Mucosa of rectum (tissue), 2 donors: Measurements from ENCODE around the gene HIC2.
"Not testable (repeated sequence)": the region's sequence is repeated elsewhere in the genome, so short reads cannot be mapped to it uniquely, and the experiment has no call there.

ENCODE experiments used
- H3K27ac ChIP-seq, 2 donors: one replicate each; pipeline ENCODE4 v1.7.0; 2013; ENCODE audit warnings: inconsistent platforms in 2 of 2, low read depth in 2 of 2, low read length in 2 of 2
- H3K27me3 ChIP-seq, 2 donors: one replicate each; pipeline ENCODE4 v1.7.0; 2013; ENCODE audit warnings: low read length in 2 of 2; ENCODE audit not compliant: control insufficient read depth in 2 of 2, insufficient read depth in 2 of 2
- H3K36me3 ChIP-seq, 2 donors: one replicate each; pipeline ENCODE4 v1.7.0; 2013; ENCODE audit warnings: low read length in 2 of 2; ENCODE audit not compliant: control insufficient read depth in 2 of 2, insufficient read depth in 2 of 2
- H3K4me1 ChIP-seq, 2 donors: one replicate each; pipeline ENCODE4 v1.7.0; 2013; ENCODE audit warnings: low read length in 2 of 2, mild to moderate bottlenecking in 1 of 2; ENCODE audit not compliant: control insufficient read depth in 2 of 2, insufficient read depth in 2 of 2
- H3K4me3 ChIP-seq, 2 donors: one replicate each; pipeline ENCODE4 v1.7.0; 2013; ENCODE audit warnings: low read length in 2 of 2
- H3K9ac ChIP-seq, 2 donors: one replicate each; pipeline ENCODE4 v1.7.0; 2013; ENCODE audit warnings: low read length in 2 of 2, low read depth in 1 of 2, mild to moderate bottlenecking in 1 of 2
- H3K9me3 ChIP-seq, 2 donors: one replicate each; pipeline ENCODE4 v1.7.0; 2013; ENCODE audit warnings: low read length in 2 of 2; ENCODE audit not compliant: control insufficient read depth in 2 of 2
- donor health status: healthy.
- donor health status: Normal muscosa, but diverticular disease.

The HIC2 gene

DNA sequence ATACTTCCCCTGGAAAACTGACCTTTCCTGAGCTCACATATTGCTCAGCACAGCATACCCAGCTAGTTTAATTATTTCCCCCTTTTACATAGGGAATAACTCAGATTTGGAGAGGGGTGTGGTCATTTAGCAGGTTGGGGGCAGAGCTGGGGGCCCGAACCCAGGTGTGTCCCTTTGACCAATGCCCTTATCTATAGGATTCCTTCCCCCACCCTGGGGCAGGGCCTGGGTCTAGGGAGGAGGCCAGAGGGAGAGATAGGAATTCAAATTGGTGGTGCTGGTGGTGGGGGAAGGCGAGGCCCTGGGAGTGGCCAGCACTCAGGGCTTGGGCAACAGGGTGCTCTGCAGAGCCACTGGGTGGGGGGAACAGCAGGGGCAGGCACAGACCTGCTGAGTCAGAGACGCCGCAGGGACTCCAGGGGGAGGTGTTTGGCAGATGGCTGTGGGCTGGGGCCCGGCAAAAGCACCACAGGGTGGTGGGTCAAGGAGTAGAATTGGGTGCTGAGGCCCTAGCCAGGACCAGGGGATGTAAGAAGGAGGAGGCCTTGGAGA is 14.3 kb upstream of the HIC2 start:
- H3K4me1 ChIP-seq, H3K27ac ChIP-seq, H3K4me3 ChIP-seq: not testable (repeated sequence)

DNA sequence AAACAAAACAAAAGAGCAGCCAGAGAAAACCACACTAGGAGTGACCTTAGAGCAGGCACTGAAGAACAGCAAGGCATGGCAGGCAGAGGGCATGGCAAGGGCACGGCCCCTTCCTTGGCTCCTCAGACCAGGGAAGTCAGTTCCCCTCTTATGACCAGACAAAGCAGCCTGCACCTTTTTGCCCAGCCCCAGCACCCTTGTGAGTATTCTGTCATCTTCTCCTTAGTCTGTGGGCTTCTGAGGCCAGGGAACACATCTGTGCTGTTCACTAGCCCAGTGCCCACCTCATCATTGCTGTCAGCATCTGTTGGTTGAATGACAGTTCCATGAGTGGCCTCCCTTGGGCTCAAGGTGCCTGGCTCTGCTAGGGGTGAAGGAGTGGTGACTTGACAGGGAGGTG is 10.0 kb upstream of the HIC2 start:
- H3K27ac ChIP-seq, H3K9me3 ChIP-seq, H3K36me3 ChIP-seq, H3K27me3 ChIP-seq, H3K9ac ChIP-seq, H3K4me3 ChIP-seq, H3K4me1 ChIP-seq: not testable (repeated sequence)

More for the DNA sequence above, 14.3 kb upstream of the HIC2 start:
- H3K9ac ChIP-seq, H3K36me3 ChIP-seq, H3K27me3 ChIP-seq, H3K9me3 ChIP-seq: not testable (repeated sequence)

DNA sequence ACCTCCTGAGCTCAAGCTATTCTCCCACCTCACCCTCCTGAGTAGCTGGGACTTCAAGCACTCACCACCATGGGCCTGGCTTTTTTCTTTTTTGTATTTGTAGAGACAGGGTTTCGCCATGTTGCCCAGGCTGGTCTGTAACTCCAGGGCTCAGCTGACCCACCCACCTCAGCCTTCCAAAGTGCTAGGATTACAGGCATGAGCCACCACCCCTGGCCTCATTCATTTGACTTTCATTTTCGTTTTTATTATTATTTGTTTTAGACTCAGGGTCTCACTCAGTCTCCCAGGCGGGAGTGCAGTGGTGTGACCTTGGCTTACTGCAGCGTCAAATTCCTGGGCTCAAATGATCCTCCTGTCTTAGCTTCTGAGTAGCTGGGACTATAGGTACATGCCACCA is 9.4 kb upstream of the HIC2 start:
- H3K4me1 ChIP-seq, H3K9me3 ChIP-seq: not testable (repeated sequence)

GRCh38 chr22:21416375-21416774 is 796 bp upstream of the HIC2 start:
- H3K9me3 ChIP-seq, H3K27ac ChIP-seq, H3K36me3 ChIP-seq, H3K9ac ChIP-seq, H3K27me3 ChIP-seq, H3K4me3 ChIP-seq, H3K4me1 ChIP-seq: not testable (repeated sequence)

More for the DNA sequence above, 9.4 kb upstream of the HIC2 start:
- H3K9ac ChIP-seq, H3K36me3 ChIP-seq, H3K27ac ChIP-seq, H3K27me3 ChIP-seq, H3K4me3 ChIP-seq: not testable (repeated sequence)

DNA sequence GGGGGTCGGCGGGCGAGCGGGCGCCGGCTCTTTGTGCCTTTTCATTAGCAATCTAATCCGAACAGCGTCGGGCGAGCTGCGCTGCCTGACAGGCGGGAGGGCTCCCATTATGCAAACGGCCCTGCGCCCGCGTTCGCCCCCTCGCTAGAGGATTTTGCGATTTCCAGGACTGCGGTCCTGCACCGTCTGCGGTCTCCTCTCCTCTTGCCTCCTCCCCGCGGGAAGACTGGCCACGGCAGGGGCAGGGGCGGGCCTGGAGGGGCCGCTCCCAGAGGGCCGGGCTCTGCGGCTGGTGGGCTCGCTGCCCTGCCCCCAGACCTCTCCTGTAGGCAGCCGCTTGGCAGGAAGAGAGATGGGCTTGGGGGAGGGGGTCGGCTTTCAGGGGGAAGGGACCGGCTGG is 682 bp downstream of the HIC2 start:
- H3K9me3 ChIP-seq, H3K9ac ChIP-seq, H3K27ac ChIP-seq, H3K36me3 ChIP-seq, H3K27me3 ChIP-seq, H3K4me1 ChIP-seq: not testable (repeated sequence)
- H3K4me3 ChIP-seq: peak overlapping the region in 1 of 2 donors; percentile 43

DNA sequence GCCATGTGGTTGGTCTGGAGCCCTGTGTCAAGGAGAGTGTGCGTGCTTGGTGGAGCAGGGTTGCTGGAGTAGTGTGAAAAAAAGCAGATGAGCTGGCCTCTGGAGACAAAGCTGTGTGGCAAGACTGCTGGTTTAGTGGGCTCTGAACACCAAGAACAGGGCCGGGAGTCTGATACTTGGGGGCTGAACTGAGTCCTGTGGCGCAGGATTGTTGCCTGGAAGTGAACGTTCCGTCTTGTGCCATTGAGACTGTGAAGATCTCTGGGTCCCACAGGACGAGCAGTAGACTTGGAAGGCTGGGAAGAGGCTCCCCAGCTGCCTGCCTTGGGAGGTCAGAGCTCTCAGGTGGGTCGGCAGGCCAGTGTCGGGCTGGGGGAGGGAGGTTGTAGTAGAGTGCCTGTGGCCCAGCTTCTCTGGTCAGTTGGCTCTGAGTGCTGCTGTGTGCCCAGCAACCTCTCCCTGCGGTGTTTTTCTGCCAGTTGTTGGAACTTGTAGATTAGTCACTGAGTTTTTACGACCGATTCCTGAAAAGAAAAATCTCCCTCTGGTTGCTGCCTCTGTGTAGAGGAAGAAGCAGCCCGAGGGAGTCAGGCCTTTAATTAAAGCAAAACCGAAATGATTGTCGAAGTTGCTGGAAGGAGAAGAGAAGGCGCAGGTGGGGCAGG is 1.9 kb downstream of the HIC2 start:
- H3K27me3 ChIP-seq, H3K4me3 ChIP-seq, H3K27ac ChIP-seq, H3K36me3 ChIP-seq, H3K9ac ChIP-seq, H3K9me3 ChIP-seq, H3K4me1 ChIP-seq: not testable (repeated sequence)

GRCh38 chr22:21420180-21420763 is 3.1 kb downstream of the HIC2 start:
- H3K4me1 ChIP-seq, H3K36me3 ChIP-seq, H3K4me3 ChIP-seq, H3K9ac ChIP-seq, H3K27ac ChIP-seq, H3K9me3 ChIP-seq, H3K27me3 ChIP-seq: not testable (repeated sequence)

- H3K9me3 ChIP-seq, H3K36me3 ChIP-seq, H3K4me1 ChIP-seq, H3K27me3 ChIP-seq, H3K27ac ChIP-seq, H3K9ac ChIP-seq, H3K4me3 ChIP-seq: not testable (repeated sequence)
These were observed 7.0 kb downstream of the HIC2 start for GRCh38 chr22:21424084-21424709.

DNA sequence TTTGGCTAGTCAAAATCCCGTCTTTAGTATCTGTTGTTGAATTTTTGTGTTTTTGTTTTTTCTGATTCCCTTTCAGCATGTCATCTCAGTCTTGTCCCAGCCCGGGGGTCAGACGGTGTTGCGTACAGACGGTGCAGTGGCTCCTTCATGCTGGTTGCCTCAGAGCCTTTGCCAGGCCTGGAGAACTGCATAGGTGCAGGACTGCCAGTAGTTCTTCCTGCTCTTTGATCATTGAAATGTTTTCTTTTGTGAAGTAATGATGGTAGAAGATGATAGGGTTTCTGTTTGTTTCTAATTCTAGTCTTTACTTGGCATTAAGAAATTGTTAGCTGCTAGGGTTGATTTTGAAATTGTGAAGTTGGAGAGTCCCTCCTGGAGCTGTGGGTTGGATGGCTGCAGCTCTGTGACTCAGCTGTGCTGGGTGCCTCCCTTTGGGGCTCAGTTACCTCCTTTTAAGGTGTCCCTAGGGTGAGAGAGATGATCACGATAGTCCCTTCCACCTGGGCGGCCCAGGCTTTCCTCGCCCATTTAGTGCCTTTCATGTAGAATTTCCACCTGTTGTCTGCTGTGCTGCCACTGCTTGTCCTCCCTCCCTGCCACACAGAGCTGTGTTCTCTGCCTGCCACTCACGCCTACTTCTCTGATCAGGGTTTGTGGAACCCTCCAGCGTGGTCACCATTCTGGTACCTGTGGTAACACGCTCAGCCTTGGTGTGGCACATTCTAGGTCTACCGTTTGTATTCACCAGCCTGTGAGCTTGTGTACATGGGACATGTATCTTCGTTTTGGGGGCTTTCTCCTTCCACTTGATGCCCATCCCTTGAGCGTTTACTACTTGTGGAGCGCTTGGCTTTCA is 17.4 kb downstream of the HIC2 start:
- H3K27me3 ChIP-seq, H3K9me3 ChIP-seq, H3K4me1 ChIP-seq, H3K36me3 ChIP-seq, H3K27ac ChIP-seq, H3K4me3 ChIP-seq, H3K9ac ChIP-seq: not testable (repeated sequence)
